ENCODE data around the gene NARS2.

- TF ChIP-seq EZH2phosphoT487 (IDR thresholded peaks at IDR 0.05; ENCODE audit: insufficient read depth, low read depth) (no peak), EZH2 (IDR thresholded peaks at IDR 0.05; ENCODE audit: insufficient read depth, poor library complexity, severe bottlenecking) (no peak)
These were observed 38.2 kb upstream of the NARS2 start for GRCh38 chr11:78612721-78613377.
